ENCODE data around the gene RSPRY1.

DNA sequence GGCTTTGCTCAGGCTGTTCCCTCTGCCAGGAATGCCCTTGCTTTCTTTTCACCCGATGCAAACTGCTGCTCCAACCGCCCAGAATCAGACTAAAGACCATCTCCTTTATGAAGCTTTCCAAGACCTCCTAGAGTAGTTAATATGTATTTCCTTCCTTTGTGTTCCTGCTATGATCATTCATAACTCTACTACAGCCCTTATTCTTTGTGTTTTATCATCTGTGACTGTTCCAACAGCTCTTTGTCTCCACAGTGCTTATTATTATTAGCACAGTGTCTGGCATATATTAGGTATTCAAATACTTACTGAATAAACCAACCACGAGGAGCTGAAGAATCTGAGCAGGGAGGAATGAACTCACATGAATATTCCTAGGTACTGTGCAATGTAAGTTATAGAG lies 7.9 kb upstream of the RSPRY1 start:
- TF ChIP-seq, protein P1, sequence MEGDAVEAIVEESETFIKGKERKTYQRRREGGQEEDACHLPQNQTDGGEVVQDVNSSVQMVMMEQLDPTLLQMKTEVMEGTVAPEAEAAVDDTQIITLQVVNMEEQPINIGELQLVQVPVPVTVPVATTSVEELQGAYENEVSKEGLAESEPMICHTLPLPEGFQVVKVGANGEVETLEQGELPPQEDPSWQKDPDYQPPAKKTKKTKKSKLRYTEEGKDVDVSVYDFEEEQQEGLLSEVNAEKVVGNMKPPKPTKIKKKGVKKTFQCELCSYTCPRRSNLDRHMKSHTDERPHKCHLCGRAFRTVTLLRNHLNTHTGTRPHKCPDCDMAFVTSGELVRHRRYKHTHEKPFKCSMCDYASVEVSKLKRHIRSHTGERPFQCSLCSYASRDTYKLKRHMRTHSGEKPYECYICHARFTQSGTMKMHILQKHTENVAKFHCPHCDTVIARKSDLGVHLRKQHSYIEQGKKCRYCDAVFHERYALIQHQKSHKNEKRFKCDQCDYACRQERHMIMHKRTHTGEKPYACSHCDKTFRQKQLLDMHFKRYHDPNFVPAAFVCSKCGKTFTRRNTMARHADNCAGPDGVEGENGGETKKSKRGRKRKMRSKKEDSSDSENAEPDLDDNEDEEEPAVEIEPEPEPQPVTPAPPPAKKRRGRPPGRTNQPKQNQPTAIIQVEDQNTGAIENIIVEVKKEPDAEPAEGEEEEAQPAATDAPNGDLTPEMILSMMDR (IDR thresholded peaks at IDR 0.05; ENCODE audit: insufficient read depth, low read length) = no peak
- TF ChIP-seq, protein P2, sequence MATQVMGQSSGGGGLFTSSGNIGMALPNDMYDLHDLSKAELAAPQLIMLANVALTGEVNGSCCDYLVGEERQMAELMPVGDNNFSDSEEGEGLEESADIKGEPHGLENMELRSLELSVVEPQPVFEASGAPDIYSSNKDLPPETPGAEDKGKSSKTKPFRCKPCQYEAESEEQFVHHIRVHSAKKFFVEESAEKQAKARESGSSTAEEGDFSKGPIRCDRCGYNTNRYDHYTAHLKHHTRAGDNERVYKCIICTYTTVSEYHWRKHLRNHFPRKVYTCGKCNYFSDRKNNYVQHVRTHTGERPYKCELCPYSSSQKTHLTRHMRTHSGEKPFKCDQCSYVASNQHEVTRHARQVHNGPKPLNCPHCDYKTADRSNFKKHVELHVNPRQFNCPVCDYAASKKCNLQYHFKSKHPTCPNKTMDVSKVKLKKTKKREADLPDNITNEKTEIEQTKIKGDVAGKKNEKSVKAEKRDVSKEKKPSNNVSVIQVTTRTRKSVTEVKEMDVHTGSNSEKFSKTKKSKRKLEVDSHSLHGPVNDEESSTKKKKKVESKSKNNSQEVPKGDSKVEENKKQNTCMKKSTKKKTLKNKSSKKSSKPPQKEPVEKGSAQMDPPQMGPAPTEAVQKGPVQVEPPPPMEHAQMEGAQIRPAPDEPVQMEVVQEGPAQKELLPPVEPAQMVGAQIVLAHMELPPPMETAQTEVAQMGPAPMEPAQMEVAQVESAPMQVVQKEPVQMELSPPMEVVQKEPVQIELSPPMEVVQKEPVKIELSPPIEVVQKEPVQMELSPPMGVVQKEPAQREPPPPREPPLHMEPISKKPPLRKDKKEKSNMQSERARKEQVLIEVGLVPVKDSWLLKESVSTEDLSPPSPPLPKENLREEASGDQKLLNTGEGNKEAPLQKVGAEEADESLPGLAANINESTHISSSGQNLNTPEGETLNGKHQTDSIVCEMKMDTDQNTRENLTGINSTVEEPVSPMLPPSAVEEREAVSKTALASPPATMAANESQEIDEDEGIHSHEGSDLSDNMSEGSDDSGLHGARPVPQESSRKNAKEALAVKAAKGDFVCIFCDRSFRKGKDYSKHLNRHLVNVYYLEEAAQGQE (IDR thresholded peaks at IDR 0.05; ENCODE audit: insufficient replicate concordance, low read depth) = no peak

All from HL-60 (cell line).